Motor neuron (in vitro differentiated cells): Measurements from ENCODE around the gene SND1. TPM values are rescaled to one million over a fixed set of nuclear protein-coding genes. Genes with fewer than 3 reads are reported as not detected.
A peak's percentile ranks its signal among the peaks of the same experiment; 100 is the strongest.

Experiments
- ATAC-seq, 8 experiments: fragments of 200-7000 bp; cut with Tn5 transposase; replicated peaks in 6 of 8; 2 replicates each; pipeline ENCODE4 v1.8.0; 2021; ENCODE audit warnings: mild to moderate bottlenecking in 8 of 8, moderate library complexity in 8 of 8
- H3K27ac ChIP-seq, 2 donors: fragments of 250-450 bp; sonication (Bioruptor Pico); 2 replicates each; pipeline ENCODE4 v1.9.0; 2021; ENCODE audit warnings: antibody characterized with exemption in 2 of 2, mild to moderate bottlenecking in 2 of 2, moderate library complexity in 1 of 2
- H3K4me1 ChIP-seq, 2 donors: fragments of 250-450 bp; sonication (Bioruptor Pico); replicated peaks in 1 of 2; 2 replicates each; pipeline ENCODE4 v1.6.1; 2021; ENCODE audit warnings: antibody characterized with exemption in 2 of 2, mild to moderate bottlenecking in 2 of 2, moderate library complexity in 1 of 2
- H3K4me3 ChIP-seq, 5 donors: fragments of 250-450 bp; sonication (Bioruptor Pico); 2 replicates each; pipeline ENCODE4 v1.9.0; 2021; ENCODE audit warnings: antibody characterized with exemption in 5 of 5, mild to moderate bottlenecking in 5 of 5, moderate library complexity in 4 of 5
- WGBS, 10 experiments: fragments of 450-650 bp; shearing (Covaris generic); methylation state at CpG; one replicate each; pipeline ENCODE4 v1.0.0; 2022; 5-methylcytosine and 5-hydroxymethylcytosine counted together
- in situ Hi-C, 9 experiments: fragments of 400-800 bp; cut with MboI; loops; one replicate each; pipeline ENCODE4 v1.15.0; 2021; ENCODE audit warnings: low sequenced_read_pairs in 9 of 9, low pct_unique_long_range_greater_than_20kb in 2 of 9; ENCODE audit not compliant: unreplicated experiment in 9 of 9
- total RNA-seq, 8 experiments: library from RNA; unstranded; fragments of 300-600 nt; gene quantifications; 2 replicates each; pipeline versions ENCODE4 v1.2.3 to v1.2.4, GENCODE V29; 2022

Gene SND1
- total RNA-seq, 8 experiments from 2014 or later: 125 to 296 (median 182) TPM

DNA sequence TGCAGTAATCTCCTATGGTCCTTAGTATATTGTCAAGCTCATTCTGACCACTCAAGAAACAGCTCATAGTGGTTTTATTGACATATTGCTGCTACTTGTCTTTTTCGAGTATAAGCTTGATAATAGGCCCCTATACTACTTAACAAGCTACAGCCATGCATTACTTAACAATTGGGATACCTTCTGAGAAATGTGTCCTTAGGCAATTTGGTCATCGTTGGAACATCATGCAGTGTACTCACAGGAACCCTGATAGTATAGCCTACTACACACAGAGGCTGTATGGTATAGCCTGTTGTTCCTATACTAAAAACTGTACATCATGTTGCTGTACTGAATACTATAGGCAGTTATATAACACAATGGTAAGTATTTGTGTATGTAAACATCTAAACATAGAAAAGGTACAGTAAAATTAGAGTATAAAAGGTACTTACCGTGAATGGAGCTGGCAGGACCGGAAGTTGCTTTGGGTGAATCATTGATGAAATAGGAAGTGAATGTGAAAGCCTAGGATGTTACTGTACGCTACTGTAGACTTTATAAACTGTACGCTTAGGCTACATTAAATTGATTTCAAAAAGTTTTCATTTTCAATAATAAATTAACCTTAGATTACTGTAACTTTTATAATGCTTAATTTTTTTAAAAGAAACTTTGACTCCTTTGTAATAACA is 218.4 kb downstream of the SND1 start:
- in situ Hi-C loops: no loop called here
- Histone ChIP-seq H3K27ac (no peak overlapping the region), H3K4me1 (peaks cover 0 to 2% of the 10 kb centered on the region in 2 donors), H3K4me3 (no peak overlapping the region)
- no peak for ATAC-seq
- 92 to 100% (median 100%) methylated on average over 2 to 6 of the region's 6 CpGs for WGBS, 10 experiments

DNA sequence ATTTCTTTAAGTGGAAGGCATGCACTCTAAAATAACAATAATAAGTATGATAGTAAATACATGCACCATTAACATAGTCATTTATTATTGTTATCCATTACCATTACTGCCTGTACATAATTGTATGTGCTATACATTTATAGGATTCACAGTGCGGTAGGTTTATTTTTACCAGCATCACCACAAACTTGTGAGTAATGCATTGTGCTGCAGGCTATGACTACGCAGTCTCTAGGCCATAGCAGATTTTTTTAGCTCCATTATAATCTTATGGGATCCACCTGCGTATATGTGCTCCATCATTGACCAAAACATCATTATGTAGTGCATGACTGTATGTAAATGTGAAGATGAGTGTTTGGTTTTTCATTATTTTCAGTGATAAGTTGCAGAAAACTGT is 219.2 kb downstream of the SND1 start:
- in situ Hi-C loops: no loop called here
- H3K4me3 ChIP-seq: no peak overlapping the region

DNA sequence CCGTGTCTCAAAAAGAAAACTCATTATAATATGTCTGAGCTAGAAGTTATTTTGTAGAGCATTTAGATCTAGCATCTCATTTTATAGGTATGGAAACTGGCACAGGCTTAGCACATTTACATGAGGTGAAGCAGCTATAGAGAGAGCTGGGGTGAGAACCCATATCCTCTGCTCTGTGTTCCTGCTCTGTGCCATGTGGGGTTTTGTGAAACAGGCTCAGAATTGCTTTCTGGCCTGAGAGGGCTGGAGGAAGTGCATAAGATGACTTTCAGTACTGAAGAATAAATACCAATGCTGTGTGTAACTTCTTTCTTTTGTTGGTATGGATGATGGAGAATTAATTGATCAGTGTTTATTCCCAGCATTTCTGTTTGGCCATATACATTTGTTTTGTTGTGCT is 220.1 kb downstream of the SND1 start:
- in situ Hi-C loops: no loop called here
- no peak for ATAC-seq
- WGBS, 10 experiments: 67 to 100% (median 86%) methylated on average over 1 of the region's 1 CpG; no CpG with 5 or more reads in 5 of the 10 experiments

More for the DNA sequence above, 219.2 kb downstream of the SND1 start:
- 83 to 100% (median 100%) methylated on average over 1 to 3 of the region's 3 CpGs; no CpG with 5 or more reads in 1 of the 10 experiments for WGBS, 10 experiments
- Histone ChIP-seq H3K27ac (no peak overlapping the region), H3K4me1 (no peaks in the 10 kb centered on the region)
- ATAC-seq: no peak

DNA sequence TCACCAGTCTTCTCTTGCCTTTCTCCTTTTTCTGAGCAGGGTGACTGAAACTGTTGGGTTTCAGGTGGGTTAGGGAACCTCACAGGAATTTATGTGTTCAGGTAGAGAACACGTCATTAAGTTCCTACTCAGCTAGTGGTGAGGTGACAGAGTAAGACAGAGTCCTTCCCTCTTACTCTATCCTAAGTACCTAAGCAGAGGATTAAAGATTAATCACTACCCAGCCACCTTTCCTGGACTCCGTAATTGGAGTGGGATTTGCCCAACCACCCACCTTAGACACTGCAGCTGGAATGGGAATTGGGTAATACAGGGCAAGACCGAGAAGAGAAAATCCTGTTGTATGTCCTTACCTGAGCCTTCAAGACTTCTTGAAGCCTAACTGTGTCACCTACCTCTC is 221.2 kb downstream of the SND1 start:
- H3K4me1 ChIP-seq: peaks cover 0 to 2% of the 10 kb centered on the region in 2 donors
- H3K4me3 ChIP-seq: no peak overlapping the region
- H3K27ac ChIP-seq: no peak overlapping the region
- WGBS, 10 experiments: 90 to 100% (median 100%) methylated on average over 1 to 2 of the region's 3 CpGs; no CpG with 5 or more reads in 1 of the 10 experiments
- in situ Hi-C loops: no loop called here
- ATAC-seq: no peak

More for the DNA sequence above, 220.1 kb downstream of the SND1 start:
- no peak overlapping the region for H3K4me3 ChIP-seq
- H3K27ac ChIP-seq: no peak overlapping the region
- H3K4me1 ChIP-seq: no peaks in the 10 kb centered on the region

DNA sequence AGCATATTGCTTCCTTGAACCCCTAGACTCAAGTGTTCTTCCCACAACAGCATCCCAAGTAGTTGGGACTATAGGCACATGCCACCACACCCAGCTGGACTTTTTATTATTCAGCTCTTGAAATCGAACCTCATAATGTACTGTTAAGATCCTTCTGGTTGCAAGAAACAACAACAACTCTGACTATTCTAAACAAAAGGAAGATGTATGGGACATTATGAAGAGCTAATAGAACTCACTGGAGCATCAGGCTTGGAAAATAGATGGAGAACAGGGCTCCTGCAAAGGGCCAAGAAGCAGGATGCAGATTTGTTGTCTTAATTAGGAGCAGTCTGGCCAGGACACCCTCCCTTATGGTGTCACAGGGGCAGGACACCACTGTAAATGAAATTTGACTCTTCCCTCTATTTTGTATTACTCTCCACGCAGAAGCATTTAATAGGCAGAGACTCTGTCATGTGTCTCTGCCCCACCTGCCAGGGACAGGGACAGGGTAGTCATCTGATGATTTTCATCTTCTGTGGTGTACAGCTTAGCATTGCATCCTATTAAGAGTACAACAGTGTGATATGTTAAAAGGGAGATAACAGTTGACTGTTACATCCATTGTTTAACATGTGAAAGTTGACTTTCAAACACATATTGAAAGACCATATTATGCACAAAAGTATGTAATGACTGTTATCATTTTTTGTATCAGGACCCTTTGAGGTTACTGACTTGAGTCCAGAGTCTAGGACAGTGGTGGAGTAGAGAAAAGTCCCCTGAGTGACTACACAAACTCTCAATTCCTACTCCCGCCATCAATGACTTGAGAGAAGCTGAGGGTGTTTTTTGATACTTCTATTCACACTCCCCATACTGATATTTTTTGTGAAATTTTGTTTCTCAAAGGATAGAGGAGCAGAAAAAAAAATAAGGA is 222.0 kb downstream of the SND1 start:
- Histone ChIP-seq H3K4me1 (peaks cover 0 to 2% of the 10 kb centered on the region in 2 donors), H3K4me3 (no peak overlapping the region), H3K27ac (no peak overlapping the region)
- ATAC-seq: peak in 2 of 8 experiments; percentile 74 to 86
- WGBS, 10 experiments: 50 to 100% (median 77%) methylated on average over 1 to 3 of the region's 3 CpGs; no CpG with 5 or more reads in 2 of the 10 experiments
- in situ Hi-C loops: no loop called here

DNA sequence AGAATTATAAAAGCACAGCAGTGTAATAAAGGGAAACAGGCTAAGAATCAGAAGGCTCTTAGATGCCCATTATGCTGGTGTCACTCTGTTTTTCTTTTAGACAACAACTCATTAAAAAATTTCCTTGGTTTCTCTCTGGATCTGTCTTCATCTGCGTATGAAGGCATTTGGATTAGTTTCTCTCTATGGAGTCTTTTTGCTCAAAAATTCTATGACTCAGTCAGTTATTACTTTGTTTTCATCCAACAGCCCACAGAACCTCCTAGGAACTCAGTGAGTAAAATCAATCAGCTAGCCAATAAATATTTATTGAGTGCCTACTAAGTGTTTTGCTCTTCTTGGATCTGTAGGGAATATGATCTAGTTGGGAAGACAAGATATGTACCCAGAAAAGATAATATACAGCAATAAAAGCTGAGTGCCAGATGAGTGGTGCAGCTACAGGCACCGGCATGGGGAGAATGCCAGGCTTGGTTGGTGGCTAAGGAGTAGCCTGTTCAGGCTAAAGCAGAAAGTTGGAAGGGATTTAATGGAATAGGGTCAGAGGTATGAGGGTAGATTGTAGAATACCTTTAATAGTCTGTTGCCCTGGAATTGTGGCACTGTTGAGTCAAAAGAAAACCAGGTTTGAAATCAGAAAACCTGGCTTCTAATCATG is 223.1 kb downstream of the SND1 start:
- 37 to 100% (median 95%) methylated on average over 1 to 2 of the region's 2 CpGs; no CpG with 5 or more reads in 1 of the 10 experiments for WGBS, 10 experiments
- in situ Hi-C loops: no loop called here
- H3K4me1 ChIP-seq: peaks cover 0 to 2% of the 10 kb centered on the region in 2 donors
- H3K27ac ChIP-seq: no peak overlapping the region
- no peak for ATAC-seq
- H3K4me3 ChIP-seq: no peak overlapping the region

DNA sequence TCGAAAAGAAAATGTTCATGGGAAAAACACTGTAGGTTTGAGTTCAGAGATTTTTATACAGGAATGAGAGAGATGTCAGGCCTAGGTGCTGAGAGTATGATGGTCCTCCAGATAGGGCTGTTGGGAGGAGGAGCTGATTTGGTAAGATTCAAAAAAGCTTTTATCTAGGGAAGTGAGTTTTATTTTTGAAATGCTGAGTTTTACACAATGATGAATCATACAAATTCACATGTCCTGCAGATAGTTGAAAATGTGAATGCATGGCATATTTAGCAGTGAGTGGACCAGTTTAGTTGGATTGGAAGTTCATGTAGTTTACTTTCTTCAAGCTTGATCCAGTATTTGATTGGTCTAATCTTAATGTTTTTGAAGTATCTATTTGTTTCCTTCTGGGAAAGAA is 224.4 kb downstream of the SND1 start:
- peaks cover 0 to 2% of the 10 kb centered on the region in 2 donors for H3K4me1 ChIP-seq
- H3K27ac ChIP-seq: no peak overlapping the region
- 20 to 100% (median 100%) methylated on average over 1 of the region's 1 CpG; no CpG with 5 or more reads in 3 of the 10 experiments for WGBS, 10 experiments
- in situ Hi-C loops: no loop called here
- peak in 2 of 8 experiments; percentile 46 to 58 for ATAC-seq
- H3K4me3 ChIP-seq: no peak overlapping the region

DNA sequence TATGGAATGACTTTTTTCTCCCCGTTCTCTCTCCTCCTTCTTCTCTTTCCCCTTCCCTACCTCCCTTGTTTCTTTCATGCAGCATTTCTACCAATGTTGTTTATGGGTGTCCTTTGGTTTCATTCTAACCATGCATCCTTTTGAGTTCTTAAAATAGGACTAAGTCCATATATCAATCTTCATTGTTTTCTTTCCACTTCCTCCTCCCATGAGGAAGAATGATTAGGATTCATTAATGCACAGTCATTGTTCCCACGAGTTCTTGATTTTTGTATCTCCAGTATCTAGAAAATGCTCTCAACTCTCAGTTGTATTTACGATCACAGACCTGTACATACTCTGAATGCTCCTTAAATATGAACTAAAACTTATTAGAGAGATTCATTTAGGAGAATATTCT is 226.0 kb downstream of the SND1 start:
- in situ Hi-C loops: no loop called here
- peak in 1 of 8 experiments; percentile 9 for ATAC-seq
- Histone ChIP-seq H3K27ac (no peak overlapping the region), H3K4me1 (peaks cover 0 to 2% of the 10 kb centered on the region in 2 donors), H3K4me3 (no peak overlapping the region)
- WGBS, 10 experiments: 44 to 100% (median 80%) methylated on average over 1 to 3 of the region's 3 CpGs

DNA sequence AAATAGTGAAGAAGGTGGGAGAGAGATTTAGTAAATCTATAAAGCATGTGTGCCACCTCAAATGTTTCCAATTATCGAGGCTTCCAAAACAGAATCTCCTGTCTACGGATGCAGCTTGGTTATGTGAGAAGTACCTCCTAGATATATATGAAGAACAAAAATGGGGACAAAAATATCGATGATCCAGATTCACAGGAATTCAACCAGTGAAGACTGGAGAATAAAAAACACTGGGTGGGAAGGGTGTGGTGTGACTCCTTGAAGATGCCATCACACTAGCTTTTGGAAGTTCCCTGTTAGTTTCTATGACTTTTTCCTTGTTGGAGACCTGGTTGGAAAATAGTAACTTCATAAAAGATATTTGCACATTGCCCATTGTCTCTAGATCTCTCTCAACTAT is 226.8 kb downstream of the SND1 start:
- Histone ChIP-seq H3K27ac (no peak overlapping the region), H3K4me3 (no peak overlapping the region), H3K4me1 (peaks cover 0 to 2% of the 10 kb centered on the region in 2 donors)
- in situ Hi-C loops: no loop called here
- ATAC-seq: no peak
- 81 to 100% (median 93%) methylated on average over 1 to 3 of the region's 3 CpGs for WGBS, 10 experiments

DNA sequence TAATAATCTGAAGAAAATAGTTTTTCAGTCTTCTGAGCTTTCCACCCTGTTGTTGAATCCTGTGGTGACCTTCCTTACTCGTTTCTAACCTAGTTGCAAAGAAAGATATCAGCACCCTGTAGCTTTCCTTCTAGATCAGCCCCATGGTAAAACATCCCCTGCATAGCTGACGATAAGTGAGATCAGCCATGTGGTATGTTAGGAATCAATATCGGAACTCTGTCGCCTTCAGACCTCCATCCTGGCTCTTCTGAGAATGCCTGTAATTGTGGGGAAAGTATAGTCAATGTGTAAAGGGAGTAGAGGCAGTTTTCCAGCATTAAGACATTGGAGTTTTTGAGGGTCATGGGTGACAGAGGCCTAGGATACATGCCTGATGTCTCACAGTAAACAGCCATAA is 227.4 kb downstream of the SND1 start:
- in situ Hi-C loops: no loop called here
- no peak overlapping the region for H3K4me3 ChIP-seq
- no peak for ATAC-seq
- H3K4me1 ChIP-seq: peaks cover 2% of the 10 kb centered on the region in 2 donors
- no peak overlapping the region for H3K27ac ChIP-seq
- 82 to 100% (median 95%) methylated on average over 2 to 4 of the region's 4 CpGs; no CpG with 5 or more reads in 2 of the 10 experiments for WGBS, 10 experiments

DNA sequence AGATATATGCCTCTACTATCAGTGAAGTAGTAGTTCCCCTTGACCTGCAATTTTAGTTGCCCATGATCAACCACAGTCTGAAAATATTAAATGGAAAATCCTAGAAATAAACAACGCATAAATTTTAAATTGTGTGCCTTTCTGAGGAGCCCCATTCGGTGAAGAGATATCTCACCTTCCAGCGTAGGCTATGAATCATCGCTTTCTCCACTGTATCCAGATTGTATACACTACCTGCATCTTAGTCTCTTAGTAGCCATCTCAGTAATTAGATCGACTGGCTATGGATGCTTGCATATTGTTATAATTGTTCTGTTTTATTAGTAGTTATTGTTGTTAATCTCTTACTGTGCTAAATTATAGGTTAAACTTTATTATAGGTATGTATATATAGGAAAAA is 227.9 kb downstream of the SND1 start:
- no peak for ATAC-seq
- H3K4me3 ChIP-seq: no peak overlapping the region
- H3K4me1 ChIP-seq: peaks cover 3 to 6% of the 10 kb centered on the region in 2 donors
- 91 to 98% (median 95%) methylated on average over 4 to 5 of the region's 5 CpGs; no CpG with 5 or more reads in 2 of the 10 experiments for WGBS, 10 experiments
- H3K27ac ChIP-seq: no peak overlapping the region
- in situ Hi-C loops: no loop called here

DNA sequence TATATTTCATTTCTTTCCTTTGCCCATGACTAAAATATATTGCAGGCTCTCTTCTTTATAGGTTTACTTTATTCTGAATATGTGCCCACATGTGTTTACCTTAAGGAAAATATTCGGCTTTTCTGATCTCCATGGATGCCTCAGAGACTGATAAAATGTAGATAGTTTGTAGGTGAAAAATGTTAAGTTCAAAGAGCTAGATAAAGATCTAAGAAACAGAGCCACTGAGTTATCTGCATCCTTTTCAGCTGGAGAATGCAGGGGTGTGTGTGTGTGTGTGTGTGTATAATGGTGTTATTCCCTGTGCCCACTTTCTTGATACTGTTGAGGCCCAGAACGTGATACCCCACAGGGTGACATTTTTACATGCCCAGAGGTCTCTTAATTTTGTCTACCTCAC is 228.5 kb downstream of the SND1 start:
- Histone ChIP-seq H3K27ac (no peak overlapping the region), H3K4me3 (no peak overlapping the region), H3K4me1 (peaks cover 5 to 6% of the 10 kb centered on the region in 2 donors)
- WGBS, 10 experiments: 88 to 100% (median 100%) methylated on average over 1 to 2 of the region's 2 CpGs; no CpG with 5 or more reads in 4 of the 10 experiments
- in situ Hi-C loops: no loop called here
- ATAC-seq: no peak

DNA sequence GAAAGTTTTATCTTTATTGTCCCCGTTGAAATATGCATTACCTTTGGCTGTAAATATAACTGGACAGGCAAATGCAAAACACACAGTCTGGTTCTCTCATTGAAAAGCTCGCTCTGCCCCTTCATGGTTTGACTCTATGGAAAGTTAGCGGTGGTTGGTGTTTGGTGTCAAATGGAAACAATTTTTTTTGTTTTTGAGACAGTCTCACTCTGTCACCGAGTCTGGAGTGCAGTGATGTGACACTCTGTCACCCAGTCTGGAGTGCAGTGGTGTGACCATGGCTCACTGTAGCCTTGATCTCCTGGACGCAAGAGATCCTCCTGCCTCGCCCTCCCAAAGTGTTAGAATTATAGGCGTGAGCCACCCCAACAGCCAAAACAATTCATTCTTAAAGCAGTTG is 229.6 kb downstream of the SND1 start:
- ATAC-seq: no peak
- in situ Hi-C loops: no loop called here
- Histone ChIP-seq H3K27ac (no peak overlapping the region), H3K4me3 (no peak overlapping the region), H3K4me1 (peaks cover 6 to 14% of the 10 kb centered on the region in 2 donors)
- 75 to 100% (median 92%) methylated on average over 1 to 4 of the region's 7 CpGs; no CpG with 5 or more reads in 3 of the 10 experiments for WGBS, 10 experiments
